AG09309 (cell line): ENCODE data around the gene PLCL2.

Experiments
- DNase-seq: peaks from one replicate; pipeline ENCODE4 v3.0.0-alpha.2; 2010; ENCODE audit warnings: low read depth
- H3K4me3 ChIP-seq: 2 replicates; pipeline ENCODE4 v1.5.1; 2011; ENCODE audit warnings: mild to moderate bottlenecking, low read depth, low read length, moderate library complexity; ENCODE audit not compliant: control insufficient read depth
- CTCF ChIP-seq: IDR thresholded peaks from 2 replicates; pipeline ENCODE4 v1.5.1; 2011; ENCODE audit warnings: mild to moderate bottlenecking, low read depth, low read length, inconsistent platforms; ENCODE audit not compliant: insufficient read depth, control insufficient read depth; ENCODE audit errors: missing control alignments

The PLCL2 gene

GRCh38 chr3:17033516-17034168 lies 148.9 kb downstream of the PLCL2 start:
- no peak overlapping the region for H3K4me3 ChIP-seq
- no peak for DNase-seq
- TF ChIP-seq CTCF, result no peak

GRCh38 chr3:17035033-17035432 lies 150.3 kb downstream of the PLCL2 start:
- DNase-seq, result no peak
- H3K4me3 ChIP-seq, result no peak overlapping the region
- no peak for TF ChIP-seq CTCF

- no peak for TF ChIP-seq CTCF
- no peak overlapping the region for H3K4me3 ChIP-seq
- no peak for DNase-seq
Measured at GRCh38 chr3:17035966-17036365, 151.2 kb downstream of the PLCL2 start.

GRCh38 chr3:17038141-17038540 lies 153.4 kb downstream of the PLCL2 start:
- TF ChIP-seq CTCF, result no peak
- H3K4me3 ChIP-seq, result no peak overlapping the region
- no peak for DNase-seq

- no peak for TF ChIP-seq CTCF
- H3K4me3 ChIP-seq, result no peak overlapping the region
- DNase-seq, result no peak
Measured at GRCh38 chr3:17038900-17039553, 154.3 kb downstream of the PLCL2 start.

- peak; percentile 10 for TF ChIP-seq CTCF
- peak; percentile 89 for DNase-seq
- no peak overlapping the region for H3K4me3 ChIP-seq
Measured at GRCh38 chr3:17039594-17039993, 154.8 kb downstream of the PLCL2 start.
